Activated B cell treated with CpG ODN at 0.5 μM for 24 hours (primary cell): ENCODE measurements around the gene ACOT9. TPM values are rescaled to one million over a fixed set of nuclear protein-coding genes. Genes with fewer than 3 reads are reported as not detected.

Experiments
- ATAC-seq: fragments of 200-7000 bp; cut with Tn5 transposase; one replicate; pipeline ENCODE4 v1.10.0; 2021; ENCODE audit warnings: low read depth, mild to moderate bottlenecking, moderate library complexity
- CTCF ChIA-PET: fragments of 350-600 bp; sonication (Branson Sonifier 250); formaldehyde crosslinking; loops from one replicate; lab custom pipeline; 2021; ENCODE audit warnings: antibody characterized with exemption; lab: Charles Lee
- POLR2A ChIA-PET: fragments of 350-600 bp; sonication (Branson Sonifier 250); formaldehyde crosslinking; loops from one replicate; lab custom pipeline; 2021; ENCODE audit warnings: antibody characterized with exemption; lab: Charles Lee
- DNase-seq: peaks from one replicate; pipeline ENCODE4 v3.0.0; 2022
- H3K27ac Mint-ChIP-seq: one replicate; pipeline ENCODE4 v1.8.0; 2020; ENCODE audit warnings: mixed read lengths
- H3K27me3 Mint-ChIP-seq: one replicate; pipeline ENCODE4 v1.8.0; 2021; ENCODE audit warnings: mixed read lengths
- H3K36me3 Mint-ChIP-seq: one replicate; pipeline ENCODE4 v1.8.0; 2021; ENCODE audit warnings: low read depth, mixed read lengths
- H3K4me1 Mint-ChIP-seq: one replicate; pipeline ENCODE4 v1.8.0; 2021; ENCODE audit warnings: mixed read lengths
- H3K4me3 Mint-ChIP-seq: one replicate; pipeline ENCODE4 v1.8.0; 2020; ENCODE audit warnings: mild to moderate bottlenecking, mixed read lengths
- H3K9me3 Mint-ChIP-seq: one replicate; pipeline ENCODE4 v1.8.0; 2020; ENCODE audit warnings: mixed read lengths
- intact Hi-C: fragments of 100-400 bp; cut with micrococcal nuclease; formaldehyde crosslinking; loops from one replicate; pipeline ENCODE4 v1.15.1; 2024
- total RNA-seq: library from RNA; stranded (reverse); gene quantifications from 2 replicates; pipeline ENCODE4 v1.2.3, GENCODE V29; 2022
- TF ChIP-seq, protein P1 (sequence below): fragments of 200-600 bp; IDR thresholded peaks from one replicate; pipeline ENCODE4 v1.8.0; 2022; ENCODE audit warnings: antibody characterized with exemption, mild to moderate bottlenecking

Gene ACOT9
- total RNA-seq, 1 donor from 2014 or later, result 49.4 TPM

DNA sequence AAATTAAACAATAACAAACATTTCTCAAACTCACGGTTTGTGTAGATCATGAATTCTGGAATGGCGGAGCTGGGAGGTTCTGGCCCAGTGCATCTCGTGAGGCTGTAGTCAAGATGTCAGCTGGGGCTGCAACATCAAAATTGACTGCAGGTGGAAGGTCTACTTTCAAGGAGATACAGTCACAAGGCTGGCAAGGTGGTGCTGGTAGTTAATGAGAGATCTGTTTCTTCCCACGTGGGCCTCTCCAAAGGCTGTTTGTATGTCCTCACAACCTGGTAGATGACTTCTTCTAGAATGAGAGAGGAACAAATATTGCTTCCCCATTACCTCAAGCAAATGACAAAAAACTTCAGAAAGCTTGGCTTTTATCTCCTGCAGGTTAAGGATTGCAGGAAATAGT lies 83.7 kb downstream of the ACOT9 start:
- DNase-seq (no peak), ATAC-seq (no peak)
- ChIA-PET POLR2A (no interaction called here), CTCF (no interaction called here)
- Mint-ChIP-seq H3K4me1 (peaks cover 36% of the 10 kb centered on the region), H3K4me3 (no peak overlapping the region), H3K27me3 (no peaks in the 10 kb centered on the region), H3K36me3 (no peaks in the 10 kb centered on the region), H3K27ac (peak overlapping the region; percentile 81), H3K9me3 (no peaks in the 10 kb centered on the region)
- TF ChIP-seq, protein P1, sequence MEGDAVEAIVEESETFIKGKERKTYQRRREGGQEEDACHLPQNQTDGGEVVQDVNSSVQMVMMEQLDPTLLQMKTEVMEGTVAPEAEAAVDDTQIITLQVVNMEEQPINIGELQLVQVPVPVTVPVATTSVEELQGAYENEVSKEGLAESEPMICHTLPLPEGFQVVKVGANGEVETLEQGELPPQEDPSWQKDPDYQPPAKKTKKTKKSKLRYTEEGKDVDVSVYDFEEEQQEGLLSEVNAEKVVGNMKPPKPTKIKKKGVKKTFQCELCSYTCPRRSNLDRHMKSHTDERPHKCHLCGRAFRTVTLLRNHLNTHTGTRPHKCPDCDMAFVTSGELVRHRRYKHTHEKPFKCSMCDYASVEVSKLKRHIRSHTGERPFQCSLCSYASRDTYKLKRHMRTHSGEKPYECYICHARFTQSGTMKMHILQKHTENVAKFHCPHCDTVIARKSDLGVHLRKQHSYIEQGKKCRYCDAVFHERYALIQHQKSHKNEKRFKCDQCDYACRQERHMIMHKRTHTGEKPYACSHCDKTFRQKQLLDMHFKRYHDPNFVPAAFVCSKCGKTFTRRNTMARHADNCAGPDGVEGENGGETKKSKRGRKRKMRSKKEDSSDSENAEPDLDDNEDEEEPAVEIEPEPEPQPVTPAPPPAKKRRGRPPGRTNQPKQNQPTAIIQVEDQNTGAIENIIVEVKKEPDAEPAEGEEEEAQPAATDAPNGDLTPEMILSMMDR, result no peak
- intact Hi-C loops, result no loop called here

DNA sequence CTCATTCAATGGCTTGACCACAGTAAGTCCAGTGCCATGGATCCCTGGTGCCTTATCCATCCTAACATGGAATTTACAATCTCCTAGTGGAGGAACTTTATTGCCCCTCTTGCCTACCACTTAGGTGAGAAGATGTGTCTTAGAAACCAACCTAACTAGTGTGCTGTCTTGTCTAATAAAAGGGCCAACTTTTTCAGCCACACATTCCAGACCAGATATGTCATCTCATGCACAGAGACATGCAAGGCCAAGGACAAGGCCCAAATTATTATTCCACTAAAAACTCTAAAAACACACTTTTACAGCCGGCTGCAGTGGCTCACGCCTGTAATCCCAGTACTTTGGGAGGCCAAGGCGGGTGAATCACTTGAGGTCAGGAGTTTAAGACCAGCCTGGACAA lies 86.4 kb downstream of the ACOT9 start:
- no peak overlapping the region for H3K27ac Mint-ChIP-seq
- peaks cover 21% of the 10 kb centered on the region for H3K4me1 Mint-ChIP-seq
- no peak overlapping the region for H3K4me3 Mint-ChIP-seq
- ATAC-seq (no peak), DNase-seq (no peak)
- ChIA-PET CTCF (no interaction called here), POLR2A (no interaction called here)
- H3K36me3 Mint-ChIP-seq, result no peaks in the 10 kb centered on the region
- H3K27me3 Mint-ChIP-seq, result no peaks in the 10 kb centered on the region
- TF ChIP-seq, protein P1, result no peak
- H3K9me3 Mint-ChIP-seq, result no peaks in the 10 kb centered on the region
- intact Hi-C loops, result no loop called here

DNA sequence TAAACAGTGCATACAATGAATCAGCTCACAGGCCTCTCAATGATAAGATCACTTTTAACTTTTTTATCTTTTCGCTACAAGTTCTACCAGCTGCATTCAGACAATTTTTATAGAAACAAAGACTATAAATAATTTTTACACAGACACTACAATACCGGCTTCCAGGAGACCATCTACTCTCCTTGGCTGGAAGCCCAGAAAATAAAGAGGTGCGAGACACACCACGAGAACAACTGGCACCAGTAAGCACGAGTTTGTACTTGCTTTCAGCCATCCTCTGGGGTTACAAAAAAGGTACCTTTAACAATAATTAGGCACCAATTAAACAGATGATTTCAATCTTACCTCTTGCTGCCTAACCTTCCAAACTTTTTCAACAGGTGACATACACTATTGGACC lies 87.0 kb downstream of the ACOT9 start:
- ChIA-PET CTCF (no interaction called here), POLR2A (no interaction called here)
- no peaks in the 10 kb centered on the region for H3K9me3 Mint-ChIP-seq
- H3K27me3 Mint-ChIP-seq, result no peaks in the 10 kb centered on the region
- H3K27ac Mint-ChIP-seq, result no peak overlapping the region
- DNase-seq (no peak), ATAC-seq (no peak)
- TF ChIP-seq, protein P1, result no peak
- H3K4me3 Mint-ChIP-seq, result no peak overlapping the region
- H3K4me1 Mint-ChIP-seq, result peaks cover 15% of the 10 kb centered on the region
- H3K36me3 Mint-ChIP-seq, result no peaks in the 10 kb centered on the region
- intact Hi-C loops, result no loop called here

Other genes starting within 250 kb of the ACOT9 start
- gene PRDX4, start 75.8 kb downstream of the ACOT9 start, total RNA-seq, result 29.2 and 35.5 TPM in 2 replicates
- 75.1 and 88.9 TPM in 2 replicates for gene SAT1, start 39.9 kb upstream of the ACOT9 start, total RNA-seq
- 14.0 and 16.6 TPM in 2 replicates for gene APOO, start 164.7 kb upstream of the ACOT9 start, total RNA-seq
- not detected in 2 replicates for gene CXorf58, start 164.7 kb upstream of the ACOT9 start, total RNA-seq